Endothelial cell of umbilical vein (primary cell): ENCODE data around the gene KCNQ5.

Experiments
- CTCF ChIP-seq, 2 donors: IDR thresholded peaks; 1 replicate in 1 of 2; 2 replicates in 1 of 2; pipeline ENCODE4 v1.5.1; 2011; ENCODE audit warnings: low read length in 2 of 2, mild to moderate bottlenecking in 2 of 2, moderate library complexity in 2 of 2, control low read depth in 1 of 2, inconsistent platforms in 1 of 2, low read depth in 1 of 2; ENCODE audit not compliant: insufficient read depth in 1 of 2; ENCODE audit errors: extremely low read depth in 1 of 2
- EZH2 ChIP-seq: IDR thresholded peaks from 2 replicates; pipeline ENCODE4 v1.6.1; 2012; ENCODE audit warnings: borderline replicate concordance, low read depth, mild to moderate bottlenecking, moderate library complexity, low read length, inconsistent platforms; ENCODE audit not compliant: severe bottlenecking

DNA sequence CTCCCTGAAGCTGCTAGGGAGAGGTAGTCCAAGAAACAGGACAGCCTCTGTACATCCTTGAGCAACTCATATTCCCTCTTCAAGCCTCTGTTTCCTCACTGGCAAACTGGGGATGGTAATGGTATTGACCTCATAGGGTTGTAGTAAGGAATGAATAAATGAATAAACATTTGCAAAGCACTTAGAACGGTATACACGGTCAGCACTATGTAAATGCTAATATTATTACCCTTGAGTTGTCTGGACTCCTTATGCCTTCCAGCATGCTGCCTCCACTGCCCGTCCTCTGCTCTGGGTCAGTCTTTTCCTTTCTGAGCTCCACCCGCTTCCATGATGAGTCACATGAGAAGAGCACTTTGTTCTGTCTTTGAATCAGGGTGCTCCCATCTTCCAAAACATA, 552.8 kb downstream of the KCNQ5 start:
- TF ChIP-seq CTCF (IDR thresholded peaks at IDR 0.05; ENCODE audit: extremely low read depth in 1 of 2, insufficient read depth in 1 of 2, low read depth in 1 of 2, low read length in 2 of 2) (no peak), EZH2 (no peak)
